HG02970 (cell line): ENCODE measurements around the gene GABRR2.

Experiments
- ATAC-seq: cut with Tn5 transposase; IDR thresholded peaks from one replicate; pipeline ENCODE4 v1.9.1; 2021; ENCODE audit warnings: mild to moderate bottlenecking, moderate library complexity, moderate number of reproducible peaks; ENCODE audit not compliant: unreplicated experiment, low FRiP score

Gene GABRR2

DNA sequence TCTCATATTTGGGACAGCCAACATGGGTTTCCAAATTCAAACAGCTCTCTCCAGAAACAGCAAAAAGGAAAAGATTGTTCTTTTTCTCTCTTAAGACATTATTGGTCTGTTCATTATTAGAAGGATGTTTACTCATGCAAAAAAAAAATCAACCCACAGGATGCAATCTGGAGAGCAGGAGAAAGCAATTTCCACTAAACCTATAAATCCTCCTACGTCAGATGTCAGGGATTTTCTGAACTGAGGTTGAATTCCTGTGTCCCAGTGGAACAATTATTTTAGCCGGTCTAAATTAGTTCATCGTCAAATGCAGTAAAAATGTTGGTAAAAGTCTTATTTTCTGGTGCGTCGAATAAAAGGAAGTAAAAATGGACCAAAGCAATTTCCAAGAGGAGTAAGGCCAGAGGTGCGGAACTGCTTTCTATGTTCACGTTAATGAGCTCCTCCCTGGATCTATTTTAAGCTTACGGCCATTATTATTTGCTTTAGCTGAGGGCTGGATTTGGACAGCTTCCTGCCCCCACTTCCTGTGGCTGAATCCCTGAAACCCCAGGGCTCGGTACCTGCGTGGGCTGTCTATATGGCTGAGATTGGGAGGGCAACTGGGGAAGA is 97.7 kb downstream of the GABRR2 start, which contains the start of gene GABRR1:
GABRR1 (minus strand) TSS at position 60 of the 612 bp plus-strand sequence; CDS start at position 24, 36 bp downstream.
- no peak for ATAC-seq

DNA sequence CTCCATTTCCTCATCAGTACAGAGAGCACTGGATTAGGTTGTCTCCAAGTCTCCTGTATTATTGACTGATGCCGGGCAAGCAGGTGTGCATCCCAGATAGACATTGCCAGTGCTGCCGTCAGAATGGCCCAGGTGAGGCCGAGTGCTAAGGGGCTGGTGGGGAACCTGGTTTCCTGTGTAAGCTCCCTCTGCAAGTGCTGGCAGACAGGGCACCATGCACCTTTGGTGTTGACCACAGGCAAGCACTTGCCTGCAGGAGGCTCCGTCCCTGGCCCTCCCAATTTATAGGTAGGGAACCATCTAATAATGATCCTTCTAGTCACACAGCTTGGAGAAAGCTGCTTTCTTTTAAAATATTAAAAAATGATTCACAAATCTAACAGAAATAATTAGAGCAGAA is 98.7 kb downstream of the GABRR2 start:
- no peak for ATAC-seq

DNA sequence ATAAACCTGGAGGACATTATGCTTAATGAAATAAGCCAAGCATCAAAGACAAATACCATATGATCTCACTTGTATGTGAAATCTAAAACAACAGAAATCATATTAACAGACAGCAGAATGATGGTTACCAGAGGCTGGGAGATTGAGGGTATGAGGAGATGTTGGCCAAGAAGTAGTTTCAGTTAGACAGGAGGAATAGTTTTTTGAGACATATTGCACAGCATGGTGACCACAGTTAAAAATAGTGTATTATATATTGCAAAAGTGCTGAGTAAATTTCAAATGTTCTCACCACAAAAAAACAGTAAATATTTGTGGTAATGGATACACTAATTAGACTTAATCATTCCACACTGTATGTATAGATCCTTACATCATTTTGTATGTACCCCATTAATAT is 99.7 kb downstream of the GABRR2 start:
- ATAC-seq = no peak

DNA sequence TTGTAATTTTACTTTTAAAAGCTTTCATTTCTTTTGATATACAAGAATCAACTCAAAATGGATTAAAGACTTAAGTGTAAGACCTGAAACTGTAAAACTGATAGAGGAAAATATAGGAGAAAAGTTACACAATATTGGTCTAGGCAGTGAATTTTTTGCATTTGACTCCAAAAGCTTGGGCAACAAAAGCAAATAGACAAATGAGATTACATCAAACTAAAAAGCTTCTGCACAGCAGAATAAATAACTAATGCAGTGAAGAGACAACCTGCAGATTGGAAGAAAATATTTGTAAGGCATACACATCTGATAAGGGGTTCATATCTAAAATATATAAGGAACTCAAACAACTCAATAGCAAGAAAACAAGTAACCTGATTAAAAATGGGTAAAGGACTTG is 100.9 kb downstream of the GABRR2 start:
- no peak for ATAC-seq

DNA sequence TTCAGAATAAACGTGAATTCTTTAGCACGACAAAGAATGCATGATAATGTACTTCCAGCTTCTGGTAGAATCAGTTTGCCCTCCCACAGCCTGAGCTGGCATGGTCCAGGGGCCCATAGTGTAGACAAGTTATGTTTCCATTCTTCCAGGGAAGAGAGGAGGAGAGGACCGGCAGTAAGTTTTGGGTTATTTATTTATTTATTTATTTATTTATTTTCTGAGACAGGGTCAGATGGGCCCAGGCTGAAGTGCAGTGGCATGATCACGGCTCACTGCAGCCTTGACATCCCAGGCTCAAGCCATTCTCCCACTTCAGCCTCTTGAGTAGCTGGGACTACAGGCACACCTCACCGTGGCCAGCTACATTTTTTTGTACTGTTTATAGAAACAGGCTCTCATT is 102.6 kb downstream of the GABRR2 start:
- ATAC-seq = no peak

DNA sequence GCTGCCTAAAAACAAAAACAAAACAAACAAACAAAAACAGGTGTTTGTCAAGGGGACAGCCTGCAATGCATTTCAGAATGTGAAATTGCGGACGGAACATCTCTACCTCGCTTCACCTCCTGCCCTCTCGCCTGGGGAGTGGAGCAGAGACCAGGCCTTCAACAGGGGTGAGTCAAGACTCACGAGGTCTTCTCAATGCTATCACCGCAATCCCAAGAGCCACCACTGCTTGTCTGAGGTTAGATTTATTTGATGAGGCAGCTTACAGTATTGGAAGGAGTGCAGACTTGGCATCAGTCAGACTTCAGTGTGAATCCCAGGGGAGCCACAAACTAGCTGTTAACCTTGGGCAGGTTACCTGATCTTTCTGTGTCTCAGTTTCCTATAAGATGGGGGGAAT is 105.6 kb downstream of the GABRR2 start:
- no peak for ATAC-seq

DNA sequence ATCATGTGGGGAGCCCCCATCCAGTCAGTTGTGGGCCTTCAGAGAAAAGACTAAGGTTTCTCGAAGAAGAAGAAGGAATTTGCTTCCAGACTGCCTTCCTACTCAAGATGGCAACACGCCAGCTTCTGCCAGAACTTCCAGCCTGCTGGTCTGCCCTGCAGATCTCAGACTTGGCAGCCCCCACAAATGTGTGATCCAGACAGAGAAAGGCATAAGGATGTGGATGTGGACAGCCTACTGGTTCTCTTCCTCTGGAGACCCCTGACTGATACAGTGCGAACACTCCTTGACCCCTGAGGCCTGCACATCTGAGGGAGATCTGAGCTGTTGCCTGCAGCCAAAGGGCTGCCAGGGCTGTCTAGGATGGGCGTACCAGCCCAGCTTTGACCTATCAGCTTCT is 106.5 kb downstream of the GABRR2 start:
- ATAC-seq = no peak
